ENCODE results near the gene KIF3C.

- TF ChIP-seq POLR2AphosphoS5 (IDR thresholded peaks at IDR 0.05) (no peak), CTCF (IDR thresholded peaks at IDR 0.05) (no peak), POLR2A (IDR thresholded peaks at IDR 0.05) (no peak)
Observed at GRCh38 chr2:25979001-25979400, 3.3 kb downstream of the KIF3C start.
